Suppressor macrophage treated with lipopolysaccharide for 1 hour (primary cell): ENCODE results near the gene RIC8A.
"Not testable (repeated sequence)": the region's sequence is repeated elsewhere in the genome, so short reads cannot be mapped to it uniquely, and the experiment has no call there.

Experiments
- DNase-seq, 3 donors: peaks; one replicate each; pipeline ENCODE4 v3.0.0-alpha.2; 2020 to 2022

The RIC8A gene

DNA sequence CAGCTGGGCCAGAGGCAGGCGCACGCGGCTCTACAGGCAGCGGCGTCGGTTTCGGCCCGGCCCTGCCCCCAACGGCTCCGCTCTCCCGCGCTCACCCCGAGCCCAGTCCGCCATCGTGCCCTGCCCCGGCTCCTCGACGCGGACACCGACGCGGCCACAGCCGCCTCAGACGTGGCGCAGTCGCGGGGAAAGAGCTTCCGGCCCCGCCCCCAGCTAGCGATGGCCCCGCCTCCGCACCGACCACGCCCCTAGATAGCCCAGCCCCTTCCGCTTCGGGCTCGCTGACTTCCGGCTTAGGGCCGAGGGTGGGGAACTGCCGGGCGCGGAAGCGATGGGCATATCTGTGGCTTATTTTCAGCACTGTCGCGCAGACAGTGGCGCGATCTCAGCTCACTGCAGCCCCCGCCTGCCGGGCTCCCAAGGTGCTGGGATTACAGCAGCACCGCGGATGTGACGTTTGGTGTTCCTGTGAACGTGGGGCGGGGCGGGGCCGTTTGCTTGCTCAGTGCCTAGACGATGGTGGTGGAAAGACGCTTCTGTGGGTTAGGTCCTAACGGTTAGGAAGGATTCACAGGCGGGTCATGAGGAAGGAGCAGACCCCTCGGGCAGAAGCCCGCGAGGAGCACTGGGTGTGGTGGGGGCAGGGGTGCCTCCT is at the start of gene RIC8A, which contains the start of gene BET1L:
Gene RIC8A (plus strand): TSS at position 501 of the 655 bp plus-strand sequence. CDS start 1,147 bp downstream, outside the sequence.
Gene BET1L (minus strand): TSS at position 192 of the 655 bp plus-strand sequence. CDS start 78 bp downstream, at position 114.
- peak; percentile 98 to 99 (median 98) for DNase-seq

DNA sequence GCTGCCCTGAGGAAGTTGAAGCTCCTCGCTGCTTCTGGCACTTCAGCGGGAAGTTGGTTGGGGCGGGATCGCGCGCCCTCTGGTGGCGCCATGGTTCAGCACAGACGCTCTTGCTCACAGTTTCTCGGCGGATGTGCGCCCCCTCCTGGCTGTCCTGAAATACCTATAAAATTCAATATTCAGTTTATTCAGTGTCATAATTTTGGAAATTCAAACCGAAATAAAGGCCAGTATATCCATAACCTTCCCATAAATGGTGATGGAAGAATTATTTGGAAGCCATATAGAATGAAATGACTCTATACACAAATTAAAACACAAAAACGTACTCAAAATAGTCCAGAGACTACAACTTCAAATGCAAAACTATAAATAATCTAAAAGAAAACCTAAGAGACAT is 27.3 kb upstream of the RIC8A start:
- DNase-seq, result not testable (repeated sequence)

DNA sequence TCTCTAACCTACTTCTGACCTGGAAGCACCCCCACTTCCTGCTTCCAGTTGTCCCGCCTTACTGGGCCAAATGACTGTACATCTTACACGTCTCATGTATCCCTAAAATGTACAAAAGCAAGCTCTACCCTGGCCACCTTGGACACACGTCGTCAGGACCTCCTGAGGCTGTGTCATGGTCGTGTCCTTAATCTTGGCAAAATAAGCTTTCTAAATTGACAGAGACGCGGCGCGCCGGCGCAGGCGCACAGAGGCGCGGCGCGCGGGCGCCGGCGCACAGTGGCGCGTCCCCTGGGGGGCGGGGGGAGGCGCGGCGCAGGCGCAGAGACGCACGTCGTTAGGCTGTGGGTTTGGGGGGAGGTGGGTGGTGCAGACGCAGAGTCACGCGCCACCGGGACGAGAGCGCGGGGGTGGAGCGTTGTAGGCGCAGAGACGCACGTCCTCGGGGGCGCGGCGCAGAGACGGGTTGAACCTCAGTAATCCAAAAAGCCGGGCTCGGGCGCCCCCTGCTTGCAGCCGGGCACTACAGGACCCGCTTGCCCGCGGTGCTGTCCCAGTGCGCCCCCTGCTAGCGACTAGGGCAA is 18.2 kb upstream of the RIC8A start:
- DNase-seq, result not testable (repeated sequence)

DNA sequence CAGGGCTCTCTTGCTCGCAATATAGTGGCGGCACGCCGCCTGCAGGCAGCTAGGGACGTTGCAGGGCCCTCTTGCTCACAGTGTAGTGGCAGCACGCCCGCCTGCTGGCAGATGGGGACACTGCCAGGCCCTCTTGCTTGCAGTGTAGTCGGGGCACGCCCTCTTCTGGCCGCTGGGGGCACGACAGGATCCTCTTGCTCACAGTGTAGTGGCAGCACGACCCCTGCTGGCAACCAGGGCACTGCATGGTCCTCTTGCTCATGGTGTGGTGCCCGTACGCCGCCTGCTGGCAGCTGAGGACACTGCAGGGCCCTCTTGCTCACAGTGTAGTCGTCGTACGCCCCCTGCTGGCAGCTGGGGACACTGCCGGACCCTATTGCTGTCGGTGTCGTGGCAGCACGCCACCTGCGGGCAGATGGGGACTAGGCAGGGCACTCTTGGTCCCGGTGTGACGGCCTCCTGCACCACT is 17.6 kb upstream of the RIC8A start:
- DNase-seq, result not testable (repeated sequence)

DNA sequence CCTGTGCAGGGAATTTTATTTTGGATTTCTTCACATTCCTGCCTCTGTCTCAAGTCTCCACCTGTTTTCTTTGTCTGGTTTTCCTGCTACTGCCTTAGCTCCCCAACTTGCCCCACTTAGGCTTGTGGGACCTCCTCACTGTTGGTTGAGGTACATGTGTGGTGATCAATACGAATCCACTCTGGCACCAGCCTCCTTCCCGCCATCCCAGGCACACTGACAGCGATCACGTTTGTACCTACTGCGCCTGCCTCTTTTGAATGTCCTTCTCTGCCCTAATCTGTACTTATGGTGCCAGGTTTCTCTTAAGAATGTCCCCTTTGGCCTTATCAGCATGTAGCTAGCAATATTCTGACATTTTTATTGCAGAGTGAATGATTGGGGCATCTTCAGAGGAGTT is 17.0 kb upstream of the RIC8A start:
- not testable (repeated sequence) for DNase-seq

DNA sequence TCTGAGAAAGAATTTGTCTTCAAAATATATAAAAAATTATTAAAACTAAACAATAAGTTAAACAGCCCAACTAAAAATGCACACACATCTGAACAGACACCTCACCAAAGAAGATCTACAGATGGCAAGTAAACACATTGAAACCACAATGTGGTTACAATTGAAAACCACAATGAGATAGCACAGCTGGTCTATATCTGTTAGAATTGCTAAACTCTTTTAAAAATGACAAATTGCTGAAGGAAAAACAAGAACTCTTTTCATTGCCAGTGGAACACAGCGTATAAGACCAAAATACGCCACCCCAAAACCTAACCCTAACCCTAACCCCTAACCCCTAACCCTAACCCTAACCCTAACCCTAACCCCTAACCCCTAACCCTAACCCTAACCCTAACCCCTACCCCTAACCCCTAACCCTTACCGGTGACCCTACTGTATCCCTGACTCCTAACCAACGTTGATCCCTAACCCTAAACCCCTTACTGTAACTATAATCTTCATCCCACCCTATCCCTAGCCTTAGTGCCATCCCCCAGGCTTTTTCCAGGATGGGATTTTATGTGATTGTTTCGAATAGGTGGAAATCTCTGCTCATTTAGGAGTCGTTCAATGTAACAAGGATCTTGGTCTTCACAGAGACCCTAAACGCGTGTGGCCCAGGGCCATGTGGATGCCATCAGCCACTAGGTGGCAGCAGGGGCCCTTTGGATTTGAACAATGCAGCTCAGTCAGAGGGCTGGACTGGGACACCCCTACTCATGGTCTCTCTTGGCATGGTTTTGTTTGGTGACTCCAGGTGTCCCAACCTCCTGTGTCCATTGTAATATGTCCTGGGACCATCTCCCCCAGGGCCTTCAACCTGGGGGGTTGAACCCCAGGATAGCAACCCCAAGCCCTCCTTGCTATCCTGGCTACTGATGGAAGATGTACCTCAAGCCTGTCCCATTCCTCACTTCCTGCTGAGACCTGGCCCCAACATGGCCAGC is 15.7 kb upstream of the RIC8A start:
- DNase-seq, result not testable (repeated sequence)

DNA sequence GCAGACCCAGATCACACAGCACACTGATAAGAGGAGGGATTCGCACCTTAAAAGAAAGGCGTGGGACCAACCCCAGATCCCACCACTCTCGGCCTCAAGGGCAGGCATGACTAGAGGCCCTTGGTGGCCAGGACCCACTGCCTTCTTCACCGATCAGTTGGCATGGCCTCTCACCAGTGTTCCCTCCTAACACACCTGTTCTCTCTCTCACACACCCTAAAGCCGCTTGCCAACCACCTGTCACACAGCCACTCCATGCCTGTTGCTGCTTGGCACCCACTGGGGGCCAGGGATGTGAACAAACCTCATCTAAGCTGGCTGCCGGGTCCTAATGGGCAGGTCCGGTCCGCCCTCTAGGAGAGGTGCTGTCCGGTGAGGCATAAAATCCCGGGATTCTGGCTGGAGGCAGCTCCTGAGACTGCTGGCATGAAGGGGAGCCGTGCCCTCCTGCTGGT is 14.8 kb upstream of the RIC8A start, which contains the start of gene SCGB1C1:
Gene SCGB1C1 (plus strand): TSS at position 405 of the 455 bp plus-strand sequence. CDS start 22 bp downstream, at position 427.
- not testable (repeated sequence) for DNase-seq

DNA sequence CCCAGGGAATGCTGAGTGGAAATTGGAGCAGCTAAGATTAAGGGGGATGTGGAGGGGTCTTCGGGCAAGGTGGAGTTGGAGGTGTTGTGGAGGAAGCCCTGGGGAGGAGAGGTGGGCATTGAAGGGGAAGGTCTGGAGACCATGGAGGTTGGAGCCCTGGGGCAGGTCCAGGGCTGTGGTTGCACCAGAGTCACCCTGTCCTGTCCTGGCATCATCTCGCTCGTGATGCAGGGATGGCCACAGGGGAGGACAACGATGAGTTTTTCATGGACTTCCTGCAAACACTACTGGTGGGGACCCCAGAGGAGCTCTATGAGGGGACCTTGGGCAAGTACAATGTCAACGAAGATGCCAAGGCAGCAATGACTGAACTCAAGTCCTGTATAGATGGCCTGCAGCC is 14.0 kb upstream of the RIC8A start:
- DNase-seq, result not testable (repeated sequence)

DNA sequence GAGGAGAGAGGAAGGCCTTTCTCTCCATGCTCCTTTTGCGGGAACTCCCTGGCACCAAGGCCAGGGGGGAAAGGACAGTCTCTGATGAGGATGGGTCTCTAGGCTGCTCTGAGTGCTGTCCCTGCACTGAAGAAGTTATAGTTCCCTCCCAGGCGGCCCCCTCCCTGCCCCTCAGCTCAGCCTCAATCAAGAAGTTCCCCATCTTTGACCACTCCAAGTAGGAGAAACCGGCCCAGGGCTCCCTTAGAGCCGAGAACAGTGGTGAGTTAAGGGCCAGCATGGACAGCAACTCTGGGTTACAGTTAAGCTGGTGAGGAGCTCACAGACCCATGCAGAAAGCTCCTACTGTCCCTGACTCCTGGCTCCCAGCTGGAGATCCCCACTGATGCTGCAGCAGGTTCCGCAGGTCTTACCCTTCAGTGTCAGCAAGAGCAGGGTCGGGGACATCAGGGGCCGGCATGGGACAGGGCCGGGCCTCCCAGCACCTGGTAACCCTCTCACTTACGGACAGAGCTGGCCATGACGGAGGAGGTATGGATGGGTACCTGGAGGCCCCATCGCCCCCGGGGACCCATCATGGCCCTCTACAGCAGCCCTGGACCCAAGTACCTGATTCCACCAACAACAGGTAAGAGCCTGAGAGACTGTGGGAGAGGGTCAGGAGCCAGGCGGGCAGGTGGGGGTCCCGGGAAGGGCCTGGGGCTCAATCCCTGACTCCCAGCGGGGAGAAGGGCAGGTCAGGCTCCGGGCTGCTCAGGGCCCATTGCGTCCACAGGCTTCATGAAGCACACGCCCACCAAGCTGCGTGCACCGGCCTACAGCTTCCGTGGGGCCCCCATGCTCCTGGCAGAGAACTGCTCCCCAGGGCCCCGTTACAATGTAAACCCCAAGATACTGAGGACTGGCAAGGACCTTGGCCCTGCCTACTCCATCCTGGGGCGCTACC is 10.4 kb upstream of the RIC8A start:
- no peak for DNase-seq

DNA sequence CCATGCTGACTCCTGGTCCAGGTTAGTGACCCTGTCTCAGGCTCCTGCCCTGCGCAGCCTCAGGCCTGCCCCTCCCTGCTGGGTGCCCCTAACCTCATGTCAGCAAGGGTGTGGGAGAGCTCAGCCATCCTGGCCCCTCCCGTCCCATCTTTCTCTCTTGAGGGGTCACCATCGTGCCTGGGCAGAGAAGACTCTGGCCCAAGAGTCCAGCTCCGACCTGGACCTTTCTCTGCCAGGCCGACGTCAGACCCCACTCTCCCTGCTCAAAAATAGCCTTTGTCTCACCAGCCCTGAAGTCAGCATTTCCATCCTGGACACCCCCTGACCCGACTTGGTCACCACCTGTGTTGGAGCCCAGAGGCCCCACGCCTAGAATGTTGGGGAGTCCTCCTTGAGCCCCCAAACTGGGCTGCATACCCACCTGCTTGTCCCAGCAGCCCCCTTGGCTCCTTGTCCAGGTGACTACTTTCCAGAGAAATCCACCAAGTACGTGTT is 9.7 kb upstream of the RIC8A start:
- DNase-seq, result no peak

DNA sequence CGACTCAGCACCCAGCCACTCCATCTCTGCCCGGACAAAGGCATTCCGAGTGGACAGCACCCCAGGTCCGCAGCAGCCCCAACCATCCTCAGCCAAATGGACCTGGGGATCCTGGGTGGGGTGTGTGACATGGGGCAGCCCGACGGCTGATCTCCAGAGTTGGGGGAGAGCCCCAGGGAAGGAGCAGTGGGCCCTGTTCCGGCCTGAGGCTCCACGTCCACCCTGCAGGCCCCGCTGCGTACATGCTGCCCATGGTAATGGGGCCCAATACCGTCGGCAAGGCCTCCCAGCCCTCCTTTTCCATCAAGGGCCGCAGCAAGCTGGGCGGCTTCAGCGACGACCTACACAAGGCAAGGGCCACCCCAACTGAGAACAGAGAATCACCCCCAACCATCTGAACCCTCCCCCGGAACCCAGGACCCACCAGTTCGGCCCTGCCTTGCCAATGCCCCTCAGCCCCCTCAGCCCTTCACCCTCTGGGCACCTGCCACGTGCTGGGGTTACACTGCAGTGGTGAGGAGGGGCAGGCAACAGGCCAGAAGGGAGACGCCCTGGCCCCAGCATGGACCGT is 9.2 kb upstream of the RIC8A start:
- no peak for DNase-seq

DNA sequence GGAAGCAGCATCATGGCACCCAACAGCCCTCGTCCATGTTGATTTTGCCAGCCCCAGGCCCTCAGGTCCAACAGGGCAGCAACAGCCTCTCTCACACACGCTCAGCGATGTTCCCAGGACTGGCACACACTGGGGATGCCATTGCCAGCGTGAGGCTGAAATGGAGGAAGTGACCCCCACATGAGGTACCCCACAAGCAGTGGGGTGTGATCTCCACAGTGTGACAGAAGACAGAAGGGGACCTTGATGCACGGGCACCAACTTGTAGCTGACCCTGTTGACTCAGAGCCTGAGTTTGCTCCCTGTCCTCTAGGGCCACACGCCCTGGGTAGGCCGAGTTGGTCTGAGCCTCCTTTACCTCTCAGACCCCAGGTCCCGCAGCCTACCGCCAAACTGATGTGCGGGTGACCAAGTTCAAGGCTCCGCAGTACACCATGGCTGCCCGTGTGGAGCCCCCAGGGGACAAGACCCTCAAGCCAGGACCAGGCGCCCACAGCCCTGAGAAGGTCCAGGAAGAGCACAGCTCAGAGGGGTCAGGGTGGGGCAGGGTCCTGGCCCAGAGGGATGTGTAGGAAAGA is 8.4 kb upstream of the RIC8A start:
- no peak for DNase-seq

DNA sequence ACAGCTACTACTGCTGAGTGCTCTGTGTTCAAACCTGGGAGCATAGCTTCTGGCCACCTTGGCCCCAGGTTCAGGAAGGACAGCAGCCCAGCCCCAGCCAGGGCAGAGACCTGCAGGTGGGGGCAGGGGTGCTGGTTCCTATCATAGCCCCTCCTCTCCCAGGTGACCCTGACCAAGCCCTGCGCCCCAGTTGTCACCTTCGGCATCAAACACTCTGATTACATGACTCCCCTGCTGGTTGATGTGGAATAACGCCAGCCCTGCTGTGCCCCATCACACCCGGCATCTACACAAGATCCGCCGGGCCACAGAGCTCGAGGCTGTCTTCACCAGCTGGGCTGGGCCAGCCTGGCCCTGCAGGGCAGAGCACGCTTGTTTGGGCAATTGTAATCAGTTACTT is 7.7 kb upstream of the RIC8A start:
- DNase-seq, result no peak

DNA sequence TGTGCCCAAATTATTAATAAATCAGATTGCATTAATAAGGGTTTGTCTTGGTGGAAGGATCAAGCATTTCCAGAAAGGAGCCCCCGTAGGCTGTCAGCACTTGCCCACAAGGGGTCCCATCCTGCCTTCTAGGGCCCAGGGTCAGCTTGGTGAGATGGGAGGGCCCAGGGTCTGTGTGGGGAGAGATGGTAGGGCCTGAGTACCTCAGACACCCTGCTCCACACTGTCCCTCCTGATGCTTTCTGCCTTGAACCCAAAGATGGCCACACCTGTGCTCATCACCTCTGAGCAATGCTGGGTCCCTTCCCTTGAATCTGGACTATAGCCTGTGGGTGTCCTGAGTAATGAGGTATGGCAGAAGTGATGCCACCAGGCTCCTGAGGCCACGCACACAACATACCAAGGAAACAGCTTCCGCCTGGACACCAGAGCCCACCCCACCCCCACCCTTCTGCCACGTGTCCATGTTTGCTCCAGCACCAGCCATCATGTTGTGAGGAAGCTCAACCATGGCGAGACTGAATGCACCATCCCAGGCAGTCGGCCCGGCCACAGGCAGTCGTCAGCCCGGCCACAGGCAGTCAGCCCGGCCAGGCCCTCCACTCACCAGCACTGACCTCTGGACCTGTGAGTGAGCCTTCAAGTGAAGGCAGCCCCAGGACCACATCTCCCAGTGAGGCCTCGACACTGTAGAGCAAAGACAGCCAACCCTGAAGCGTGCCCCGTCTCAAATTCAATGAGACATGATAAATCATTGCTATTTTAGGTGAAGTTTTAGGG is 7.1 kb upstream of the RIC8A start:
- DNase-seq, result no peak

DNA sequence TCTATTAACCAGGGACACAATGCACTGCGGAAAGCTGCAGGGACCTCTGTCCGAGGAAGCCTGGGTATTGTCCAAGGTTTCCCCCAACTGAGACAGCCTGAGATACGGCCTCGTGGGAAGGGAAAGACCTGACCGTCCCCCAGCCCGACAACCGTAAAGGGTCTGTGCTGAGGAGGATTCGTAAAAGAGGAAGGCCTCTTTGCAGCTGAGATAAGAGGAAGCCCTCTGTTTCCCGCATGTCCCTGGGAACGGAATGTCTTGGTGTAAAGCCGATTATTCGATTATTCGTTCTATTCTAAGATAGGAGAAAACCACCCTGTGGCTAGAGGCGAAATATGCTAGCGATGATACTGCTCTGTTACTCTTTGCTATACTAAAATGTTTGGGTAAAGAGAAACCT is 5.5 kb upstream of the RIC8A start:
- peak; percentile 19 to 33 (median 25) for DNase-seq

DNA sequence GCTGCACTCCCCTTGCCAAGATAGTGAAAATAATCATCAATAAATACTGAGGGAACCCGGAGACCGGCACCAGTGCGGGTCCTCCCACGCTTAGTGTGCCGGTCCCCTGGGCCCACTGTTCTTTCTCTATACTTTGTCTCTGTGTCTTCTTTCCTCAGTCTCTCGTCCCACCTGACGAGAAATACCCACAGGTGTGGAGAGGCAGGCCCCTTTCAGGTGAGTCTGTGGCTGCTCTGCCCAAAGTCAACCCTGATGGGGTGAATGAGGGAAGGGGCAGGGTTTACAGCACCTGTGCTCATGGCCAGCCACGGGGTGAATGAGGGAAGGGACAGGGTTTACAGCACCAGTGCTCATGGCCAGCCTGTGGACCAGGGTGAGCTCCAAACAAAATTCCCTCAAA is 5.0 kb upstream of the RIC8A start:
- DNase-seq, result no peak

DNA sequence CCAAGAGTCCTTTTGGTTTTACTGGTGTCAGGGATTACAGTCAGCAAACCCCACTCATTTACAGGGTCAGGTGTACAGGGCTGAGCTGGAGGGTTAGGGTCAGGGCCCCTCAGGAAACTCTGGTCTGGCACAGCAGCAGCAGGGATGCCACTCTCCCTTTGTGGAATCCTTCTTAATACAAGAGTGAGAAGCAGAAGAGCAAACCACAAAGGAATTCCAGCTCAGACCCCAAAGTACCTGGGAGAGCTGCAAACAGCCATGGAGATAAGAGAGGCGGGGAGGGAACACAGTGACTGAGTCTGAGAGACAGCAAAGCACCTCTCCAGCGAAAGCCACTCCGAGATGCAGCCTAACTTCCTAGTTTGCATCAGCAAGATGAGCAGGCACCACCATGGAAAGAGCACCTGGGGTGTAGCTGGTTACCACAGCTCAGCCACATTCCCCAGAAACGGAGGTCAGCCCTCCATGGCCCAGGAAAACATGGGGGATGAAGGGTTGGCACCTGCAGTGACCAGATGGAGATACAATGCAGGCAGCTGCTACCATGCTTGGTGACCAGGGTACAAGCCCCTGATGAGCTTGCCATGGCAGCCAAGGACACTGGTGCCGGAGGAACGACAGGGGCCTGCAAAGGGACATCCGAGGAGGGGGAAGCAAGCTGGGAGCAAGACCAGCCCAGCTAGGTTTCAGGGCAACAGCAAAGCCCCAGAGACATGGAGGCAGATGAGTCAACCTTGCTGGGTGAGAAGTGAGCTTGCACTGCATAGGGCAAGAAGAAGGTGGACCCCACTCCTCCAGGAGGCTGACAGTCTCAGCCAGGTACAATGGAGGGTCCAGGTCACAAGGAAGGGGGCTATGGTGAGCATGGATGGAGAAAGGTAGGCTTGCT is 4.2 kb upstream of the RIC8A start:
- no peak for DNase-seq

DNA sequence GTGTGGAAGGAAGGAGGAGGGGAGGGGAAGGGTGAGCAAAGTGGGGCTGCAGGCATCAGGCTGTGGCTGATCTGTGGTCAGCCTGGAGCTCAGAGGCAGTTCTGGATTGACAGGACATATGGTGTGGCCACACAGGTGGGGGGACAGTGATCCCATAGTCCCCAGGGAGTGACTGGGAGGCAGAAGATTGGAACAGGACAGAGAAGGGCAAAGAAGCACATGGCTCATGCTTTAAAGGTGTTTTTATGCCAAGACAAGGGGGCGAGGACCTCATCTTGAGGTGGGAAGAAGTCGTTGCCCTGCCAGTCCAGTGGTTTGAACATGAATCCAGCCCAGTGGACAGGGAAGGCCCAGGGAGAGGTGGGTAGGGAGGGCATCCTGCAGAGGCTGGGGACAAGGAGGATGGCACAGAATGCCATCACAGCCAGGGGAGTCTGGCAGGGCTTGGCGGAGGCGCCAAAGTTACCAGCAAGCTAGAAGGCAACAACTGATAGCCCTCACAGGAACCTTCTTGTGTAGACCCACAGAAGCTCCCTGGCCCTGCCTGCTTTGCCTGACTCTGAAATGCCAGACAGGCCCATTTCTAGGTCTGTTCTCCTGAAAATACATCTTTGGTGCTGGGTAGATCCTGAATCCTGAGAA is 3.4 kb upstream of the RIC8A start:
- DNase-seq, result no peak
